BLaER1 (cell line): ENCODE data around the gene DPF3.

Experiments used
- H3K27ac ChIP-seq: shearing (Covaris generic); formaldehyde crosslinking; 2 replicates; pipeline ENCODE4 v1.8.1; 2022
- H3K27me3 ChIP-seq: shearing (Covaris generic); formaldehyde crosslinking; 2 replicates; pipeline ENCODE4 v1.8.1; 2022
- H3K36me3 ChIP-seq: shearing (Covaris generic); formaldehyde crosslinking; 2 replicates; pipeline ENCODE4 v1.8.1; 2022
- H3K4me1 ChIP-seq: shearing (Covaris generic); formaldehyde crosslinking; 2 replicates; pipeline ENCODE4 v1.8.1; 2022
- H3K4me2 ChIP-seq: shearing (Covaris generic); formaldehyde crosslinking; 2 replicates; pipeline ENCODE4 v1.8.1; 2022
- H3K4me3 ChIP-seq: shearing (Covaris generic); formaldehyde crosslinking; 2 replicates; pipeline ENCODE4 v1.8.1; 2022
- H3K9ac ChIP-seq: shearing (Covaris generic); formaldehyde crosslinking; 2 replicates; pipeline ENCODE4 v1.8.1; 2022
- H3K9me3 ChIP-seq: shearing (Covaris generic); formaldehyde crosslinking; 2 replicates; pipeline ENCODE4 v1.8.1; 2022
- H4K20me1 ChIP-seq: shearing (Covaris generic); formaldehyde crosslinking; 2 replicates; pipeline ENCODE4 v1.8.1; 2022
- Cebpa-rat ChIP-seq: shearing (Covaris generic); IDR thresholded peaks from 2 replicates; pipeline ENCODE4 v1.8.1; 2022

The DPF3 gene

DNA sequence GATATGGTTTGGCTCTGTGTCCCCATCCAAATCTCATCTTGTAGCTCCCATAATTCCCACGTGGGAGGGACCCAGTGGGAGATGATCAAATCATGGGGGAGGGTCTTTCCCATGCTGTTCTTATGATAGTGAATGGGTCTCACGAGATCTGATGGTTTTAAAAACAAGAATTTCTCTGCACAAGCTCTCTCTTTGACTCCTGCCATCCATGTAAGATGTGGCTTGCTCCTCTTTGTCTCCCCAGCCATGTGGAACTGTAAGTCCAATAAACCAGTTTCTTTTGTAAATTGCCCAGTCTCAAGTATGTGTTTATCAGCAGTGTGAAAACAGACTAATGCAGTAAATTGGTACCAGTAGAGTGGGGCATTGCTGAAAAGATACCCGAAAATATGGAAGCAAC, 146.2 kb downstream of the DPF3 start:
- H3K27ac ChIP-seq = no peak overlapping the region
- peaks cover 19% of the 10 kb centered on the region for H3K9me3 ChIP-seq
- H3K9ac ChIP-seq = no peak overlapping the region
- H3K27me3 ChIP-seq = no peaks in the 10 kb centered on the region
- no peak for TF ChIP-seq Cebpa-rat
- peaks cover 8% of the 10 kb centered on the region; the same call in 1 of the 2 replicates for H3K4me1 ChIP-seq
- no peaks in the 10 kb centered on the region for H3K36me3 ChIP-seq
- no peak overlapping the region for H3K4me3 ChIP-seq
- H4K20me1 ChIP-seq = no peaks in the 10 kb centered on the region
- no peak overlapping the region for H3K4me2 ChIP-seq

DNA sequence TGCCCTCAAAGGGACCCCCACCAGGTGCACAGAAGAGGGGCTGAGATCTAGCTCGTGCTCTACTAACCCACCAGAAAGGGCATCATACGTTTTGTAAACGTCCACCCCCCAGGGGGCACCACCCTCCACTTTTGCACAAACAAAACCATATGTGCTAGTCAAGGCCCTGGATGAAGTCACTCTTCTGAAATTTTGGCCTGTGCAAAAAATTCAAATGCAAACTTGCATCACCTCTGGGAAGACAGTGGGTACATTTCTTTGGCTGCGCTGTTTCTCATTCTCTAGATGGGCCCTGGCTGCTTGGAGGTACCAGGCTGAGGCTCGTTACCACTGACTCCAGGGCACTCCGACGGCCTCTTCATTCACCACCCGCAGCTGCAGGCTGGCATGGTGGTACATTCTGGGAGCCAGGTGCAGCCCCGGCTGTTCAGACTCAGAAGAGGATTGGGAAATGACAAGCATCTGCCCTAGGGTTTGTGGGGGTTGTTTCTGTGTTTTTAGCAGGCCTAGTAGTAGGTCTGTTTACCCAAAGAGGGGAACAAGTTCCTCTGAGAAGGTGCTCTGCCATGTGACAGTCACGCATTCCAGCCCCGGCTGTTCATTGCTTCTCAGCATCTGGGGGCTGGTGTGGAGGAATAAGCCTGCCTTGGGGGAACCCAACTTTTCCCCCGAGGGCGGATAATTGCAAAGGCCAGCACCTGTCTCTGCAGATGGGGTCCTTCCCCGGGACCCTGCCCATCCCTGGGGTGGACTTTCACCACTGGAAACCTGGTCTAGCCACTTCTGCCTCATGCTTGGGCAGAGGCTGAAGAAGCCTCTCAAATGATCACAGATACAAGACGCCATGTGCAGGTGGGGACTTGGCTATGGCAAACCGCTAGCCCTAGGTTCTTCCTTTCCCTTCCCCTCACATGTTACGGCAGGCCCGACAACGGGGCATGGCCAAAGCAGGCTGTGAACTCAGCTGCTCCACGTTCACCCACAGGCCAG, 147.6 kb downstream of the DPF3 start:
- no peak overlapping the region for H3K9ac ChIP-seq
- H3K36me3 ChIP-seq = no peaks in the 10 kb centered on the region
- no peak for TF ChIP-seq Cebpa-rat
- no peaks in the 10 kb centered on the region for H3K27me3 ChIP-seq
- no peaks in the 10 kb centered on the region for H3K4me1 ChIP-seq
- no peaks in the 10 kb centered on the region for H4K20me1 ChIP-seq
- H3K4me3 ChIP-seq = no peak overlapping the region
- H3K4me2 ChIP-seq = no peak overlapping the region
- peaks cover 19% of the 10 kb centered on the region for H3K9me3 ChIP-seq
- H3K27ac ChIP-seq = no peak overlapping the region

DNA sequence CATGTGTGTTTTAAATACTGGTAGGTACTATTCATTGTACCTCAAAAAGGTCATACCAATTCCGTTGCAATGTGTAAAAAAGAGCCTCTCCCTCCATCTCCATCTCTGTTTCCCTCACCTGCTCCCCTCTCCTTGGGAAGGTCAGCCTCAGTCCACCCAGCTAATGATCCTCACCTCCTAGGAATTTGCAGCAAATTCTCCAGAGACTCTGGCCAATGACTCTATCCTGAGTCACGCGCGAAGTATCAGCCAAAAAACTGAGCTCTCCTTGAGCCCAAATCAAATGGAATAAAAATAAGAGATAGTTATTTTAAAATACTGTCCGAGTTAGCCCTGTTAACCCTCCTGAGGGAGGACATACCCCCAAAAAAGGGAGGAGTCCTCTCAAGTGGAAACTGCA, 148.4 kb downstream of the DPF3 start:
- Histone ChIP-seq H3K9me3 (peaks cover 19% of the 10 kb centered on the region), H3K36me3 (no peaks in the 10 kb centered on the region), H3K27ac (no peak overlapping the region), H3K27me3 (no peaks in the 10 kb centered on the region), H3K9ac (no peak overlapping the region), H4K20me1 (no peaks in the 10 kb centered on the region), H3K4me3 (no peak overlapping the region), H3K4me2 (no peak overlapping the region), H3K4me1 (no peaks in the 10 kb centered on the region)
- no peak for TF ChIP-seq Cebpa-rat

DNA sequence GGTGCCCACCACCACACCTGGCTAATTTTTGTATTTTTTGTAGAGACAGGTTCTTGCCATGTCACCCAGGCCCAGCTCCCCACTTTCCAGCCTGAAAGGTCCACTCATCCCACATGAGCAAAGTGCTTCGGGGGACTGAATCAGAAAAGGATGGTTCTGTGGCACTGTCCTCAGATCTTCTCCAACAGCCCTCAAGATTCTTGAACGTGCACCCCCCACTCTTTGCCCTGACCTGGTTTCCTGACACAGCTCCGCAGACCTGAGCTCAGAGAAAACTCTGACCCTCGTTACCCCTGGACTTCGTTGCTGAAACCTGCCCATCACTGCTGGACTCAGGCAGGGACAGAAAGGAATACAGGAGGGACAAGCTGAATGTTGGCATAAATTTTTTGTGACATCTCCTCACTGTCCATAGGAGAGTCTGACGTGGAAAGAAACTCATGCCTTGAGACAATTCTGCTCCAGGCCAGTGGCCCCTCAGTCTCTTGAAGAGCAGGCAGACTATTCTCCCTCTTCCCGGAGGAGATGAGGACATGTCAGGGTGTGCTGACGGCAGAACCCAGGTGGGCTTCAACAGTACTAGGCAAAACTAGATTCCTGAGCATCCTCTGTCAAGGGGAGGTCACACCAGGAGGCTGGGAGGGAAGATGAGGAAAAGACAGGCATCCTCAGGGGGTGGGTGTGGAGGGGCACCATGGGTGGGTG, 149.3 kb downstream of the DPF3 start:
- no peaks in the 10 kb centered on the region for H3K27me3 ChIP-seq
- peaks cover 19% of the 10 kb centered on the region for H3K9me3 ChIP-seq
- H3K4me1 ChIP-seq = no peaks in the 10 kb centered on the region
- no peak overlapping the region for H3K4me2 ChIP-seq
- H3K27ac ChIP-seq = no peak overlapping the region
- no peaks in the 10 kb centered on the region for H4K20me1 ChIP-seq
- H3K4me3 ChIP-seq = no peak overlapping the region
- H3K9ac ChIP-seq = no peak overlapping the region
- H3K36me3 ChIP-seq = no peaks in the 10 kb centered on the region
- TF ChIP-seq Cebpa-rat = no peak

DNA sequence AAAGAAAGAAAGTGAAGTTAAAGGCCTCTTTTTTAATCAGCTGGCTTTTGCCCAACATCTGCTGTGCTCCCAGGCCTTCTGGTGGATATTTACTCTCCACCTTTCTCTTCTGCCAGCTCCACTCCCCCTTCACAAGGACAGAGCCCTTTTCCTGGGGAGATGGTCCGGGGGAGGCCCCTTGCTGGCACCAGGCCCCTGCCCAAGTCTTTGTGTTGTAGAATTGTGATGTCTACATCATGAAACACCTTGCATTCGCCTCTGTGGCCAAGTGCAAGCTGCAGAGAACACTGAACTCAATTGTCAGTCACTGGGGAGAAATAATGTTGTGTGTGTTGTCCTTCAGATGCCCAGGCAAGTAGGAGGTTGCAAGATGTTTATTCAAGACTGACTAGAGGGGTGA, 150.3 kb downstream of the DPF3 start:
- Histone ChIP-seq H4K20me1 (no peaks in the 10 kb centered on the region), H3K4me3 (no peak overlapping the region), H3K4me2 (no peak overlapping the region), H3K36me3 (no peaks in the 10 kb centered on the region), H3K27me3 (no peaks in the 10 kb centered on the region), H3K9me3 (peaks cover 14% of the 10 kb centered on the region), H3K9ac (no peak overlapping the region), H3K4me1 (no peaks in the 10 kb centered on the region), H3K27ac (no peak overlapping the region)
- no peak for TF ChIP-seq Cebpa-rat

DNA sequence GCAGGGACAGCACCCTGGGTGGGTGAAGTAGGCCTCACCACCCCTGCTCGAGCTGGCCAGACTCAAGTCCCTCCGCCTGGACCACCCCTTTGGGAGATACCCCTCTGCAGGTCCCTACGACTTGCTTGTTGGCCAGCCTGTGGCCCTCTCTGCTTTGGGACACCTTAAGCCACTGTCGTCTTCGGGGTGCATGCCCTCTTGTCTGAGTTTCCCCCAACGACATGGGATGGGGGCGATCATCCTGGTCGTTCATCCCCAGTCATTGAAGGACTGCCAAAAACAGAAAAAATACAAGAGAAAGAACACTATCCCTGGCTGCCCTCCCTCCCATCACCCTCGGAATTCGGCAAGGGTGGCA, 151.1 kb downstream of the DPF3 start:
- peaks cover 8% of the 10 kb centered on the region for H3K9me3 ChIP-seq
- H4K20me1 ChIP-seq = no peaks in the 10 kb centered on the region
- no peaks in the 10 kb centered on the region for H3K36me3 ChIP-seq
- no peak overlapping the region for H3K9ac ChIP-seq
- peaks cover 6% of the 10 kb centered on the region for H3K4me1 ChIP-seq
- no peak overlapping the region for H3K4me2 ChIP-seq
- no peaks in the 10 kb centered on the region for H3K27me3 ChIP-seq
- no peak for TF ChIP-seq Cebpa-rat
- no peak overlapping the region for H3K27ac ChIP-seq
- no peak overlapping the region for H3K4me3 ChIP-seq

DNA sequence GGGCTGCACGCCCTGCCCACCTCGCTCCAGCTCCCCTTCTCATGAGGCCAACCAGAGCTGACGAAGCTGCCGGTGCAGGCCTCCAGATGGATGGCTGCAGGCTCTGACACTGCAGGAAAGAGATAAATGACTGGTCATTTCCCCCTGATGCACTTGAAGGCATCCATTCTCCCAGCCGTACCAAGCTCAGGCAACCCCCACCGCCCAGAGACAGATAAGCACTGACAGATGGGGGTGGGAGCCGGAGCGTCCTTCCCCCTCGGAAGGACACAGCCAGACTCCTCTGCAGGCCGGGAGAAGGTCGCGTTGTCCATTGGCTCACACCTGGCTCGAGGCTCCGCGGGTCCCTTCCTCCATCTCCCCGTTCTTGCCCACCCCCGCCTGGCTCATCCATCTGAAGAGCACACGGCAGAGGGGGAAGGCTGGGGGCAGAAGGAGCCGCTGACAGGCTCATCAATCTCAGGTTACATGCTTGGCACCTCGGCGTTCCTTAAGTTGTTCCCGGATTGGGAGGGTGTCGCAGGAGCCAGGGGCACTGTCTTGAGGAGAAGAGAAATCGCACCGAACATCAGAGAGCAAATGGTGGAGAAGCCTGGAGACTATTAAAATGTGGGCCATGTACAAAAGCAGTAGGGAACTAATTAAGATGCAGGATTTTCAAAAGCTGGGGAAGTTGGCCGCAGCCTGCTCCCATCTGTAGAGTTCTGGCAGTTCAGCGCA, 151.6 kb downstream of the DPF3 start:
- Histone ChIP-seq H3K4me2 (no peak overlapping the region), H3K27ac (no peak overlapping the region), H3K9me3 (peaks cover 2% of the 10 kb centered on the region), H3K9ac (no peak overlapping the region), H3K27me3 (no peaks in the 10 kb centered on the region), H3K4me3 (no peak overlapping the region), H3K36me3 (no peaks in the 10 kb centered on the region), H3K4me1 (peaks cover 11% of the 10 kb centered on the region), H4K20me1 (no peaks in the 10 kb centered on the region)
- no peak for TF ChIP-seq Cebpa-rat

DNA sequence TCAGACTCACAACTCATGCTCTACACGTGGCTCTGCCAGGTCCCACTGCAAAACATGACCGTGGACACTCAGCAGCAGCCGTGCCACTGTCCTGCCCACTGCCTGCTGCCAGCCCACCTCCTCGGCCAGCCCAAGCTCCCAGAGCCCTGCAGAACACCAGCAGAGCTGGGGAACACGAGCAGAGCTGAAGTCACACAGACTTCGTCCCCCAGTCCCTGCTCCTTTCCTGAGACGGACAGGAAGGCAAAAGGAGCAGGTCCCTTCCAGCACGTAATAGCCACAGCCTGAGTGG, 152.1 kb downstream of the DPF3 start:
- H4K20me1 ChIP-seq = no peaks in the 10 kb centered on the region
- H3K36me3 ChIP-seq = no peaks in the 10 kb centered on the region
- no peak overlapping the region for H3K27ac ChIP-seq
- peaks cover 16% of the 10 kb centered on the region for H3K4me1 ChIP-seq
- no peak for TF ChIP-seq Cebpa-rat
- H3K9me3 ChIP-seq = no peaks in the 10 kb centered on the region
- H3K4me3 ChIP-seq = no peak overlapping the region
- no peak overlapping the region for H3K9ac ChIP-seq
- H3K27me3 ChIP-seq = no peaks in the 10 kb centered on the region
- H3K4me2 ChIP-seq = no peak overlapping the region

DNA sequence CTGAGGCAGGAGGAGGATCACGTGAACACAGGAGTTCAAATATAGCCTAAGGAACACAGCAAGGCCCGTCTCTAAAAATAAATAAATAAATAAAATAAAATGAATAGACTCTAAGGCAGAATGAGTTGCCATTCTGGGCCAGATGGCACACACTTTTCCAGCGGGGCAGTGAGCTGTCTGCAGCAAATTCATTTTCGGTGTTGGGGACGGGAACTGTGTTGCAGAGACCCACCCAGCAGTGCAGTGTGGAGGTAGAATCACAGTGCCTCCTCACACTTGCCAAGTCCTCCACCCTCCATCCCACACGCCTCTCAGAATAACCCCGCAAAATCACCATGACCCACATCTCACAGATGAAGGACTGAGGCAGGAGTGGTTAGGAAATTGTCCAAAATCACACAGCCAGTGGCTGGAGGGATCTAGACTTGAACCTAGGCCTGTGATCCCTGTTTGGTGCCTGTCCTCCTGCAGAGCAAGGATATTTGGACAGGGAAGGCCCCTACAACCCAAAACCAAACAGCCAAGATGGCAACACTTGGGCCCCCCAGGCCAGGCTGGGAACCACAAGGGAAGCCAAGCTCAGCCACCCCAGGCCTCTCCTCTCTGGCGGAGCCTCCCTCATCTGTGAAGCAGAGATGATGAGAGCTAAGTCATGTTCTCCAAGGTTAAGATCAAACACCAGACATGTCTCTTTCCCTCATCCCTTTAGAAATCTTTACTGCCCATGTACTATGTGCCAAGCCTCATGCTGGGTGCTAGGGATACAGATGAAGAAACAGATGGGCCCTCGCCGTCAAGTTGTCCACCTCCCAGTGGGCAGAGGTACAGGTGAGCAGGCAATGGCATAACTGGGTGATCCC, 152.7 kb downstream of the DPF3 start:
- Histone ChIP-seq H3K9ac (no peak overlapping the region), H3K27ac (no peak overlapping the region), H3K4me3 (no peak overlapping the region), H3K4me1 (peaks cover 20% of the 10 kb centered on the region), H4K20me1 (no peaks in the 10 kb centered on the region), H3K36me3 (no peaks in the 10 kb centered on the region), H3K4me2 (no peak overlapping the region), H3K9me3 (no peaks in the 10 kb centered on the region), H3K27me3 (no peaks in the 10 kb centered on the region)
- no peak for TF ChIP-seq Cebpa-rat
